ENCODE results near the gene KMO.

The KMO gene

DNA sequence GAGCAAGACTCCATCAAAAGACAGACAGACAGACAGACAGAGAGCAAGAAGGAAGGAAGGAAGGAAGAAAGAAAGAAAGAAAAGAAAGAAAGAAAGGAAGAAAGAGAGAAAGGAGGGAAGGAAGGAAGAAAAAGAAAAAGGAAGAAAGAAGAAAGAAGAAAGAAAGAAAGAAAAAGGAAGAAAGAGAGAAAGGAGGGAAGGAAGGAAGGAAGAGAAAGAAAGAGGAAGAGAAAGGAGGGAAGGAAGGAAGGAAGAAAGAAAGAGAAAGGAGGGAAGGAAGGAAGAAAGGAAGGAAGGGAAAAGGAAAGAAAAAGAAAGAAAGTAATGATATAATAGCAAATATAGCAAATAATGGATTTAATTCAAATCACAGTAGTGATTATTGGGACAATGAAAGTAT, 75.3 kb downstream of the KMO start:
- Histone ChIP-seq H3K4me2 (ENCODE audit: insufficient read depth, low read length) (no peak overlapping the region), H4K20me1 (ENCODE audit: insufficient read depth, low read length) (no peaks in the 10 kb centered on the region), H3K27me3 (ENCODE audit: insufficient read depth, low read length, poor library complexity) (no peaks in the 10 kb centered on the region), H3K4me1 (ENCODE audit: insufficient read depth, low read length) (no peaks in the 10 kb centered on the region), H3K27ac (ENCODE audit: low read length) (no peak overlapping the region), H3K79me2 (ENCODE audit: insufficient read depth, low read length) (no peaks in the 10 kb centered on the region), H3K9me3 (ENCODE audit: insufficient read depth, low read length, severe bottlenecking) (no peaks in the 10 kb centered on the region), H3K9ac (ENCODE audit: low read depth, low read length) (no peak overlapping the region), H3K36me3 (ENCODE audit: insufficient read depth, low read length) (no peaks in the 10 kb centered on the region; the same call in 1 of the 2 replicates), H2AFZ (ENCODE audit: low read depth, low read length) (no peak overlapping the region), H3K4me3 (ENCODE audit: low read depth in 1 of 2, low read length in 2 of 2) (no peak overlapping the region)
- TF ChIP-seq, protein P1, sequence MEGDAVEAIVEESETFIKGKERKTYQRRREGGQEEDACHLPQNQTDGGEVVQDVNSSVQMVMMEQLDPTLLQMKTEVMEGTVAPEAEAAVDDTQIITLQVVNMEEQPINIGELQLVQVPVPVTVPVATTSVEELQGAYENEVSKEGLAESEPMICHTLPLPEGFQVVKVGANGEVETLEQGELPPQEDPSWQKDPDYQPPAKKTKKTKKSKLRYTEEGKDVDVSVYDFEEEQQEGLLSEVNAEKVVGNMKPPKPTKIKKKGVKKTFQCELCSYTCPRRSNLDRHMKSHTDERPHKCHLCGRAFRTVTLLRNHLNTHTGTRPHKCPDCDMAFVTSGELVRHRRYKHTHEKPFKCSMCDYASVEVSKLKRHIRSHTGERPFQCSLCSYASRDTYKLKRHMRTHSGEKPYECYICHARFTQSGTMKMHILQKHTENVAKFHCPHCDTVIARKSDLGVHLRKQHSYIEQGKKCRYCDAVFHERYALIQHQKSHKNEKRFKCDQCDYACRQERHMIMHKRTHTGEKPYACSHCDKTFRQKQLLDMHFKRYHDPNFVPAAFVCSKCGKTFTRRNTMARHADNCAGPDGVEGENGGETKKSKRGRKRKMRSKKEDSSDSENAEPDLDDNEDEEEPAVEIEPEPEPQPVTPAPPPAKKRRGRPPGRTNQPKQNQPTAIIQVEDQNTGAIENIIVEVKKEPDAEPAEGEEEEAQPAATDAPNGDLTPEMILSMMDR (IDR thresholded peaks at IDR 0.05; ENCODE audit: borderline replicate concordance, extremely low read depth, low read length, poor library complexity, severe bottlenecking): no peak
- no peak for TF ChIP-seq EZH2 (IDR thresholded peaks at IDR 0.05; ENCODE audit: borderline replicate concordance, low read depth, low read length, severe bottlenecking)
- ATAC-seq (ENCODE audit: insufficient read depth, low read depth) (no peak), DNase-seq (no peak)

DNA sequence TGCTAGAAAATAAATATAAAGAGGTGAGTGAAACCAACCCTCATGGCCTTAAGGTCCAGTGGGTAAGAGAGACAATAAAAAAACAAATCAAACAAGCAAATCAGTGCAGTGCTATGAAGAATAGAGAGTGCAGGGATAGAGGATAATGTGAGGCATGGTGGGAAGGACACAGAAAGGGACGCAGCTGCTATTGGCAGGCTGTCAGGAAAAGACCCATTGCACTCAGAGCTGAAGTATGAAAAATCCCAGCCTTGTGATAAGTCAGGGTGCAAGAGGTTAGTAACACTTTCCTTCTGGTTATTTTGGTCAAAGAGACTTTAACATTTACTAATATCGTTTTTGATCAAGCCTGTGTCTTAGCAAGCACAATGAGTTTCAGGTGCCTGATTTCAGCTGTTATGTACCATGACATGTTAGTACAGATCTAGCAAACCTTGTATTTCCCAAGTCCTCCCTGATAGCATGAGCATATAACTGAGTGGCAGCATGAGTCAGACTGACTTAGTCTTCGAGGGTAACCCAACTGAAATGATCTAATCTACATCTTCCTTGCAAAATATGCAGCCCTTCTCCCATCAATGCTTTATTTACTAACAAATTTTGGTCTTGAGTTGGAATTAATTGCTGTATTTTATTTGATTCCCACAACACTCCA, 76.3 kb downstream of the KMO start:
- Histone ChIP-seq H3K9me3 (ENCODE audit: insufficient read depth, low read length, severe bottlenecking) (no peaks in the 10 kb centered on the region), H3K4me2 (ENCODE audit: insufficient read depth, low read length) (no peak overlapping the region), H2AFZ (ENCODE audit: low read depth, low read length) (no peak overlapping the region), H3K27me3 (ENCODE audit: insufficient read depth, low read length, poor library complexity) (no peaks in the 10 kb centered on the region), H3K36me3 (ENCODE audit: insufficient read depth, low read length) (no peaks in the 10 kb centered on the region; the same call in 1 of the 2 replicates), H3K79me2 (ENCODE audit: insufficient read depth, low read length) (no peaks in the 10 kb centered on the region), H3K4me1 (ENCODE audit: insufficient read depth, low read length) (no peaks in the 10 kb centered on the region), H3K9ac (ENCODE audit: low read depth, low read length) (no peak overlapping the region), H4K20me1 (ENCODE audit: insufficient read depth, low read length) (no peaks in the 10 kb centered on the region), H3K4me3 (ENCODE audit: low read depth in 1 of 2, low read length in 2 of 2) (no peak overlapping the region), H3K27ac (ENCODE audit: low read length) (no peak overlapping the region)
- no peak for DNase-seq
- TF ChIP-seq, protein P1 (IDR thresholded peaks at IDR 0.05; ENCODE audit: borderline replicate concordance, extremely low read depth, low read length, poor library complexity, severe bottlenecking): no peak
- no peak for TF ChIP-seq EZH2 (IDR thresholded peaks at IDR 0.05; ENCODE audit: borderline replicate concordance, low read depth, low read length, severe bottlenecking)
- no peak for ATAC-seq (ENCODE audit: insufficient read depth, low read depth)

DNA sequence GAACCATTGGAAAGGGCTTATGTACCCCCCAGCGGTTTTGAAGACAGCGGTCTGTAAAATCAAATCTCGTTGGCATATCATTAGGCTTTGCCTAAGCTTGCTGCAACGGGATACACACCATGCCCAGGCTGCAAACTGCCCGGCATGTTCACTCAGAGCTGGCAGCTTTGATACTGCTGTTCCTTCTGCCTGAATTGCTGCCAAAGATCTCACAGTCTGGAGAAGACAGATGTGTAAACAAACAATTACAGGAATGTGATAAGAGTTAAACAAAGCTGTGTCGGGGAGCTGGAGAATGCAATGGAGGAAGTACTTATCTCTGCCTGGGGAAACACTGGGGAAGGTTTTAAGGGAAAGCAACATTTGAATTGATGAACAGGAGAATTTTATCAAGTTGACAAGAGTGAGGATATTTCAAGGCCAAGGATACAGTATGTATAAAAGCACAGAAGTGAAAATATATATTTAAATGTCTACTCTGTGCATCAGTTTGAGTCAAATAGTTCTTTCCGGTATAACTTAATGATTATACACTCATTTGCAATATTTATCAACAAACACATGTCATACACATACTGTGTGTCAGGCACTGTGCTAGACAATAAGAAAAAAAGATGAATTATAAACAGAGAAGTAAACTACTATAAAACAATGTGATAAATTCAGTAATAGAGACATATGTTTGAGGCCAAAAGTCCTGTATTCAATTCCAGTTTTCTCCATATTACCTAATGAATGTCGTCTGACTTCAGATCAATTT, 78.1 kb downstream of the KMO start:
- H3K4me1 ChIP-seq (ENCODE audit: insufficient read depth, low read length): no peaks in the 10 kb centered on the region
- no peaks in the 10 kb centered on the region for H3K36me3 ChIP-seq (ENCODE audit: insufficient read depth, low read length)
- H3K27ac ChIP-seq (ENCODE audit: low read length): no peak overlapping the region
- H3K9ac ChIP-seq (ENCODE audit: low read depth, low read length): no peak overlapping the region
- no peak overlapping the region for H3K4me3 ChIP-seq (ENCODE audit: low read depth in 1 of 2, low read length in 2 of 2)
- no peaks in the 10 kb centered on the region for H3K27me3 ChIP-seq (ENCODE audit: insufficient read depth, low read length, poor library complexity)
- H3K4me2 ChIP-seq (ENCODE audit: insufficient read depth, low read length): no peak overlapping the region
- no peak overlapping the region for H2AFZ ChIP-seq (ENCODE audit: low read depth, low read length)
- TF ChIP-seq, protein P1 (IDR thresholded peaks at IDR 0.05; ENCODE audit: borderline replicate concordance, extremely low read depth, low read length, poor library complexity, severe bottlenecking): no peak
- no peak for TF ChIP-seq EZH2 (IDR thresholded peaks at IDR 0.05; ENCODE audit: borderline replicate concordance, low read depth, low read length, severe bottlenecking)
- ATAC-seq (ENCODE audit: insufficient read depth, low read depth) (no peak), DNase-seq (no peak)
- H3K79me2 ChIP-seq (ENCODE audit: insufficient read depth, low read length): no peaks in the 10 kb centered on the region
- H3K9me3 ChIP-seq (ENCODE audit: insufficient read depth, low read length, severe bottlenecking): no peaks in the 10 kb centered on the region
- H4K20me1 ChIP-seq (ENCODE audit: insufficient read depth, low read length): no peaks in the 10 kb centered on the region

Measured in DND-41 (cell line).